Right lobe of liver (tissue), 4 donors: ENCODE data around the gene ST8SIA3.

Experiments used
- POLR2A ChIP-seq: fragments of 450-650 bp; IDR thresholded peaks from one replicate; pipeline ENCODE4 v1.6.1; 2017; ENCODE audit warnings: antibody characterized with exemption, mild to moderate bottlenecking
- TF ChIP-seq, protein P1 (sequence below), 4 donors: fragments of 200-600 bp in 3 of 4; fragments of 450-650 bp in 1 of 4; IDR thresholded peaks; one replicate each; pipeline versions ENCODE4 v1.5.1 to v1.8.0; 2016 to 2022; ENCODE audit warnings: antibody characterized with exemption in 4 of 4, mild to moderate bottlenecking in 2 of 4
- donor health status: DM: no; HTN: no; CAD: no.
- donor health status: DM: no; HTN: no; CAD: no.
- donor health status: DM: no; HTN: yes; CAD: no.

DNA sequence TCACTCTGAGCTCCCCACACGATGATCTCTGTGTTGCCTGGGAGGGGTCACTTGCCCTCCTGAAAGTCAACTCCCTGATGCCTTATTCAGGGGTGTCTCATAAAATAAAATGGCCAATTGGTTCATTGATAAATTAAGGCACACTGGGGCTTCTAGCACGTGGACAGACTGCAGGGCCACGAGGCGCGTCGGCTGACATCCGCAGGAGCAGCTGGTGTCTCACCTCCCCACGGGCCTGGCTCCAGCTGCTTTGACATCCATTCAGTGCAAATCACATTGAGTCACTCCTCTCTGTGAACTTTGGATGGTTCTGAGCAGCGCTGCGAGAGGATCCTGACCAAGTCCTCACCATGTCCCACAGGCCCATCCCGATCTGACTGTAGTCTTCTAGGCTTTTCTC is 4.6 kb upstream of the ST8SIA3 start:
- TF ChIP-seq, protein P1, sequence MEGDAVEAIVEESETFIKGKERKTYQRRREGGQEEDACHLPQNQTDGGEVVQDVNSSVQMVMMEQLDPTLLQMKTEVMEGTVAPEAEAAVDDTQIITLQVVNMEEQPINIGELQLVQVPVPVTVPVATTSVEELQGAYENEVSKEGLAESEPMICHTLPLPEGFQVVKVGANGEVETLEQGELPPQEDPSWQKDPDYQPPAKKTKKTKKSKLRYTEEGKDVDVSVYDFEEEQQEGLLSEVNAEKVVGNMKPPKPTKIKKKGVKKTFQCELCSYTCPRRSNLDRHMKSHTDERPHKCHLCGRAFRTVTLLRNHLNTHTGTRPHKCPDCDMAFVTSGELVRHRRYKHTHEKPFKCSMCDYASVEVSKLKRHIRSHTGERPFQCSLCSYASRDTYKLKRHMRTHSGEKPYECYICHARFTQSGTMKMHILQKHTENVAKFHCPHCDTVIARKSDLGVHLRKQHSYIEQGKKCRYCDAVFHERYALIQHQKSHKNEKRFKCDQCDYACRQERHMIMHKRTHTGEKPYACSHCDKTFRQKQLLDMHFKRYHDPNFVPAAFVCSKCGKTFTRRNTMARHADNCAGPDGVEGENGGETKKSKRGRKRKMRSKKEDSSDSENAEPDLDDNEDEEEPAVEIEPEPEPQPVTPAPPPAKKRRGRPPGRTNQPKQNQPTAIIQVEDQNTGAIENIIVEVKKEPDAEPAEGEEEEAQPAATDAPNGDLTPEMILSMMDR (IDR thresholded peaks at IDR 0.05) = no peak
- TF ChIP-seq POLR2A = no peak
